ENCODE data around the gene NSFL1C. TPM values are rescaled to one million over a fixed set of nuclear protein-coding genes. Genes with fewer than 3 reads are reported as not detected.
A peak's percentile ranks its signal among the peaks of the same experiment; 100 is the strongest.

Gene NSFL1C
- total and polyA plus RNA-seq, 9 of the 15 experiments (the other 6 are each of a cell fraction or from before 2014, with no cell fraction given), result 20.8 to 119 (median 47.0) TPM

DNA sequence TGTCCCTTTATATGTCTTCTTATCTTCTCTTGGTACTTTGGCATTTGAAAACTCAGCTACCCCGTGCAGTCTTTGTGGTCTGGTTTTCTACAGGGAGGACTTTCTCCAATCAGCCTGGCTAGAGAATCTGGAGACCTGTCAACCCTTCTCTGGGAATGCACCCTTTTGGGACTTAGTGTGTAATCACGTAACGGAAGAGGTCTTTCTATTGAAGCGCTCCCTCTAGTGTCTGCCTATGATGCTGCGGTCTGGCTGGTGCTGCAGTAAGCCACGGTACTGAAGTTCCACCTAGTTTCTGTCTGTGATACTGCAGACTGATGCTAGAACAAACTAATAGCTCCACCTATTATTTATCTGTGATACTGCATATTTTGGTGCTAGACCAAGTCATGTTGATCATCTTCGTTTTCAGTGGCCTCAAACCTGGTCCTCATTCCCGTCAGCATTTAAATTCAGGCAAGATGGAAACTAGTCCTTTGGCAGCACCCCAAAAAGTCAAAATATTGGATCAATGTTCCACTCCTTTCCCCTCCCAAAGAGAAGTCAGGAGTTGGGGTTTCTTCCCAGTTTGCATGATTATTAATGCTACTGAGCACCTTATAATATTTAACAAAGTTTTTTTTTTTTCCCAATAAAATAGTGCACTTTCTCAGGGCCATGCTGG, 37.0 kb upstream of the NSFL1C start (continued):
- TF ChIP-seq, protein P1, sequence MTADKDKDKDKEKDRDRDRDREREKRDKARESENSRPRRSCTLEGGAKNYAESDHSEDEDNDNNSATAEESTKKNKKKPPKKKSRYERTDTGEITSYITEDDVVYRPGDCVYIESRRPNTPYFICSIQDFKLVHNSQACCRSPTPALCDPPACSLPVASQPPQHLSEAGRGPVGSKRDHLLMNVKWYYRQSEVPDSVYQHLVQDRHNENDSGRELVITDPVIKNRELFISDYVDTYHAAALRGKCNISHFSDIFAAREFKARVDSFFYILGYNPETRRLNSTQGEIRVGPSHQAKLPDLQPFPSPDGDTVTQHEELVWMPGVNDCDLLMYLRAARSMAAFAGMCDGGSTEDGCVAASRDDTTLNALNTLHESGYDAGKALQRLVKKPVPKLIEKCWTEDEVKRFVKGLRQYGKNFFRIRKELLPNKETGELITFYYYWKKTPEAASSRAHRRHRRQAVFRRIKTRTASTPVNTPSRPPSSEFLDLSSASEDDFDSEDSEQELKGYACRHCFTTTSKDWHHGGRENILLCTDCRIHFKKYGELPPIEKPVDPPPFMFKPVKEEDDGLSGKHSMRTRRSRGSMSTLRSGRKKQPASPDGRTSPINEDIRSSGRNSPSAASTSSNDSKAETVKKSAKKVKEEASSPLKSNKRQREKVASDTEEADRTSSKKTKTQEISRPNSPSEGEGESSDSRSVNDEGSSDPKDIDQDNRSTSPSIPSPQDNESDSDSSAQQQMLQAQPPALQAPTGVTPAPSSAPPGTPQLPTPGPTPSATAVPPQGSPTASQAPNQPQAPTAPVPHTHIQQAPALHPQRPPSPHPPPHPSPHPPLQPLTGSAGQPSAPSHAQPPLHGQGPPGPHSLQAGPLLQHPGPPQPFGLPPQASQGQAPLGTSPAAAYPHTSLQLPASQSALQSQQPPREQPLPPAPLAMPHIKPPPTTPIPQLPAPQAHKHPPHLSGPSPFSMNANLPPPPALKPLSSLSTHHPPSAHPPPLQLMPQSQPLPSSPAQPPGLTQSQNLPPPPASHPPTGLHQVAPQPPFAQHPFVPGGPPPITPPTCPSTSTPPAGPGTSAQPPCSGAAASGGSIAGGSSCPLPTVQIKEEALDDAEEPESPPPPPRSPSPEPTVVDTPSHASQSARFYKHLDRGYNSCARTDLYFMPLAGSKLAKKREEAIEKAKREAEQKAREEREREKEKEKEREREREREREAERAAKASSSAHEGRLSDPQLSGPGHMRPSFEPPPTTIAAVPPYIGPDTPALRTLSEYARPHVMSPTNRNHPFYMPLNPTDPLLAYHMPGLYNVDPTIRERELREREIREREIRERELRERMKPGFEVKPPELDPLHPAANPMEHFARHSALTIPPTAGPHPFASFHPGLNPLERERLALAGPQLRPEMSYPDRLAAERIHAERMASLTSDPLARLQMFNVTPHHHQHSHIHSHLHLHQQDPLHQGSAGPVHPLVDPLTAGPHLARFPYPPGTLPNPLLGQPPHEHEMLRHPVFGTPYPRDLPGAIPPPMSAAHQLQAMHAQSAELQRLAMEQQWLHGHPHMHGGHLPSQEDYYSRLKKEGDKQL (CRISPR knock-in tag; IDR thresholded peaks at IDR 0.05; ENCODE audit: borderline replicate concordance), result no peak
- TF ChIP-seq, protein P2, sequence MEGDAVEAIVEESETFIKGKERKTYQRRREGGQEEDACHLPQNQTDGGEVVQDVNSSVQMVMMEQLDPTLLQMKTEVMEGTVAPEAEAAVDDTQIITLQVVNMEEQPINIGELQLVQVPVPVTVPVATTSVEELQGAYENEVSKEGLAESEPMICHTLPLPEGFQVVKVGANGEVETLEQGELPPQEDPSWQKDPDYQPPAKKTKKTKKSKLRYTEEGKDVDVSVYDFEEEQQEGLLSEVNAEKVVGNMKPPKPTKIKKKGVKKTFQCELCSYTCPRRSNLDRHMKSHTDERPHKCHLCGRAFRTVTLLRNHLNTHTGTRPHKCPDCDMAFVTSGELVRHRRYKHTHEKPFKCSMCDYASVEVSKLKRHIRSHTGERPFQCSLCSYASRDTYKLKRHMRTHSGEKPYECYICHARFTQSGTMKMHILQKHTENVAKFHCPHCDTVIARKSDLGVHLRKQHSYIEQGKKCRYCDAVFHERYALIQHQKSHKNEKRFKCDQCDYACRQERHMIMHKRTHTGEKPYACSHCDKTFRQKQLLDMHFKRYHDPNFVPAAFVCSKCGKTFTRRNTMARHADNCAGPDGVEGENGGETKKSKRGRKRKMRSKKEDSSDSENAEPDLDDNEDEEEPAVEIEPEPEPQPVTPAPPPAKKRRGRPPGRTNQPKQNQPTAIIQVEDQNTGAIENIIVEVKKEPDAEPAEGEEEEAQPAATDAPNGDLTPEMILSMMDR (IDR thresholded peaks at IDR 0.05 in 2 of 3, conservative IDR thresholded peaks at IDR 0.05 in 1 of 3; ENCODE audit: insufficient read depth in 2 of 3, low read depth in 1 of 3, low read length in 3 of 3), result peak; percentile 96 to 100 (median 100)
- TF ChIP-seq NCOA1 (IDR thresholded peaks at IDR 0.05; ENCODE audit: low read depth) (no peak), ZNF668 (CRISPR knock-in tag; IDR thresholded peaks at IDR 0.05) (no peak), SRF (CRISPR knock-in tag; IDR thresholded peaks at IDR 0.05) (no peak), FOSL1 (tag; conservative IDR thresholded peaks at IDR 0.05) (no peak), SUPT5H (IDR thresholded peaks at IDR 0.05) (no peak), SOX6 (IDR thresholded peaks at IDR 0.05) (0 out of 2 replicates have a peak, but pooled peaks have one; percentile 31), ETV1 (tag; conservative IDR thresholded peaks at IDR 0.05; ENCODE audit: low read depth) (0 out of 2 replicates have a peak, but pooled peaks have one; percentile 16), RB1 (IDR thresholded peaks at IDR 0.05; ENCODE audit: low read depth) (peak; percentile 58; the same call in 1 of the 2 replicates), SREBF2 (CRISPR knock-in tag; IDR thresholded peaks at IDR 0.05) (no peak), ZNF830 (CRISPR knock-in tag; IDR thresholded peaks at IDR 0.05) (no peak), HIVEP1 (CRISPR knock-in tag; IDR thresholded peaks at IDR 0.05) (no peak), POLR2G (IDR thresholded peaks at IDR 0.05; ENCODE audit: low read depth, low read length) (no peak), RBM25 (IDR thresholded peaks at IDR 0.05; ENCODE audit: low read depth, low read length, severe bottlenecking) (no peak)
- TF ChIP-seq, protein P3, sequence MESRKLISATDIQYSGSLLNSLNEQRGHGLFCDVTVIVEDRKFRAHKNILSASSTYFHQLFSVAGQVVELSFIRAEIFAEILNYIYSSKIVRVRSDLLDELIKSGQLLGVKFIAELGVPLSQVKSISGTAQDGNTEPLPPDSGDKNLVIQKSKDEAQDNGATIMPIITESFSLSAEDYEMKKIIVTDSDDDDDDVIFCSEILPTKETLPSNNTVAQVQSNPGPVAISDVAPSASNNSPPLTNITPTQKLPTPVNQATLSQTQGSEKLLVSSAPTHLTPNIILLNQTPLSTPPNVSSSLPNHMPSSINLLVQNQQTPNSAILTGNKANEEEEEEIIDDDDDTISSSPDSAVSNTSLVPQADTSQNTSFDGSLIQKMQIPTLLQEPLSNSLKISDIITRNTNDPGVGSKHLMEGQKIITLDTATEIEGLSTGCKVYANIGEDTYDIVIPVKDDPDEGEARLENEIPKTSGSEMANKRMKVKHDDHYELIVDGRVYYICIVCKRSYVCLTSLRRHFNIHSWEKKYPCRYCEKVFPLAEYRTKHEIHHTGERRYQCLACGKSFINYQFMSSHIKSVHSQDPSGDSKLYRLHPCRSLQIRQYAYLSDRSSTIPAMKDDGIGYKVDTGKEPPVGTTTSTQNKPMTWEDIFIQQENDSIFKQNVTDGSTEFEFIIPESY (CRISPR knock-in tag; IDR thresholded peaks at IDR 0.05), result peak; percentile 42; the same call in 1 of the 2 replicates
